K562 (cell line): ENCODE results near the gene HDHD3. TPM values are rescaled to one million over a fixed set of nuclear protein-coding genes. Genes with fewer than 3 reads are reported as not detected.

Experiments
- CC2D1A ChIP-seq: fragments of 450-650 bp; IDR thresholded peaks from 2 replicates; pipeline ENCODE4 v1.6.1; 2017; ENCODE audit warnings: mild to moderate bottlenecking
- CREM ChIP-seq: IDR thresholded peaks from 2 replicates; pipeline ENCODE4 v1.6.1; 2014; ENCODE audit warnings: antibody characterized with exemption, low read depth
- FOSL1 ChIP-seq: fragments of 200-800 bp; sonication (Bioruptor generic); conservative IDR thresholded peaks from 2 replicates; pipeline ENCODE4 v1.6.1; 2016; ENCODE audit warnings: missing genetic modification characterization, missing compliant biosample characterization
- FOXA1 ChIP-seq: fragments of 450-650 bp; IDR thresholded peaks from 2 replicates; pipeline ENCODE4 v1.6.1; 2016; ENCODE audit warnings: mild to moderate bottlenecking, borderline replicate concordance
- JUND ChIP-seq, 2 experiments: IDR thresholded peaks; 2 replicates in 1 of 2; 3 replicates in 1 of 2; pipeline ENCODE4 v1.6.1; 2011; ENCODE audit warnings: borderline replicate concordance in 2 of 2, low read depth in 2 of 2, low read length in 2 of 2, improper control_type of control experiment in 1 of 2, missing biosample characterization in 1 of 2, missing genetic modification characterization in 1 of 2, missing genetic modification reagents in 1 of 2
- KDM1A ChIP-seq, 2 experiments: fragments of 450-650 bp; IDR thresholded peaks; 2 replicates each; pipeline ENCODE4 v1.6.1; 2016; ENCODE audit warnings: mild to moderate bottlenecking in 2 of 2
- MAZ ChIP-seq, 2 experiments: fragments of 450-650 bp in 1 of 2; sonication (generic) in 1 of 2; formaldehyde crosslinking; IDR thresholded peaks in 1 of 2; conservative IDR thresholded peaks in 1 of 2; 2 replicates each; pipeline versions ENCODE4 v1.4.0 to v1.5.0; 2020; ENCODE audit warnings: mild to moderate bottlenecking in 1 of 2, missing genetic modification reagents in 1 of 2
- RAD21 ChIP-seq, 2 experiments: fragments of 250-450 bp in 1 of 2; fragments of 450-650 bp in 1 of 2; sonication (Bioruptor Pico) in 1 of 2; formaldehyde crosslinking in 1 of 2; IDR thresholded peaks in 1 of 2; conservative IDR thresholded peaks in 1 of 2; 2 replicates each; pipeline versions ENCODE4 v1.4.0 to v1.8.0; 2020 to 2022; ENCODE audit warnings: mild to moderate bottlenecking in 2 of 2, moderate library complexity in 1 of 2
- SAP30 ChIP-seq: fragments of 200-600 bp; sonication (generic); IDR thresholded peaks from 2 replicates; pipeline ENCODE4 v1.6.1; 2012; ENCODE audit warnings: borderline replicate concordance, low read depth, mild to moderate bottlenecking, moderate library complexity, low read length, control low read depth, inconsistent platforms; ENCODE audit not compliant: insufficient read depth, poor library complexity, severe bottlenecking
- SMC3 ChIP-seq: conservative IDR thresholded peaks from 2 replicates; pipeline ENCODE4 v1.6.1; 2011; ENCODE audit warnings: low read depth, low read length, improper control_type of control experiment; ENCODE audit not compliant: insufficient read depth
- ZNF311 ChIP-seq: fragments of 250-450 bp; sonication (Bioruptor Pico); IDR thresholded peaks from 2 replicates; pipeline ENCODE4 v1.4.0; 2020; ENCODE audit warnings: mild to moderate bottlenecking, moderate library complexity
- polyA plus RNA-seq, 8 experiments: library from polyadenylated mRNA; depleted of rRNA in 4 of 8; stranded (reverse) in 5 of 8; unstranded in 3 of 8; fragments of >200 nt; fragmentation: Nextera tagmentation in 2 of 8; fragmentation: Illumina TruSeq in 1 of 8; extraction: Ambion mirVana in 2 of 8; extraction: Trizol in 1 of 8; gene quantifications; 2 replicates each; pipeline versions ENCODE4 v1.2.1 to v1.2.3, GENCODE V29; 2011 to 2014; ENCODE audit warnings: inconsistent platforms in 1 of 8, missing spikeins in 1 of 8
- total RNA-seq, 7 experiments: library from RNA; depleted of rRNA in 6 of 7; stranded (reverse); fragments of >200 nt in 6 of 7; fragmentation: Illumina TruSeq in 2 of 7; extraction: Trizol in 2 of 7; gene quantifications; 2 replicates each; pipeline versions ENCODE4 v1.2.1 to v1.2.3, GENCODE V29; 2011 to 2021; ENCODE audit warnings: low replicate concordance in 1 of 7
- TF ChIP-seq, protein P1 (sequence below): fragments of 450-650 bp; formaldehyde crosslinking; IDR thresholded peaks from 2 replicates; pipeline ENCODE4 v1.4.0; 2020; ENCODE audit warnings: mild to moderate bottlenecking

HDHD3 gene
- total and polyA plus RNA-seq, 9 of the 15 experiments (the other 6 are each of a cell fraction or from before 2014, with no cell fraction given) = 1.1 to 19.1 (median 10.9) TPM

DNA sequence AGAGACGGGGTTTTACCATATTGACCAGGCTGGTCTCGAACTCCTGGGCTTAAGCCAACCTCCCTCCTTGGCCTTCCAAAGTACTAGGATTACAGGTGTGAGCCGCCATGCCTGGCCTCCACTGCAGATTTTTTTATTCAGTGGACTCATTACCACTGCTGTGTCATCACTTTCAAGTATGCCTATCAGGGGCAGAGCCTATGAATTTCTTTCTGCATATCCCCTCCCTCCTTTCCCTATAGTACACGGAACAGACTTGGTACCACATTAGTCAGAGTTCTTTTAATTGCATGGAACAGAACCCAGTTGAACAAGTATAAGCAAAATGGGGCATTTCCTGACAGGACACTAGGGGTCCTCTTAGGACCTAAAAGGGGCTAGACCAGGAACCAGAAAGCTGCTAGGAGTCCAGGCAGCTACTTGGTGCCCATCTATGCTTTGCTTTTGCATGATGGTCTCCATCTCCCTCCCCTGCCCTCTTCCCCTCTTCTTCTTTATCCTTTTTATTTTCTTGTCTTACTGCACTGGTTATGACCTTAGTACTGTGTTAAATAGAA lies 21.7 kb downstream of the HDHD3 start (continued):
- TF ChIP-seq, protein P1, sequence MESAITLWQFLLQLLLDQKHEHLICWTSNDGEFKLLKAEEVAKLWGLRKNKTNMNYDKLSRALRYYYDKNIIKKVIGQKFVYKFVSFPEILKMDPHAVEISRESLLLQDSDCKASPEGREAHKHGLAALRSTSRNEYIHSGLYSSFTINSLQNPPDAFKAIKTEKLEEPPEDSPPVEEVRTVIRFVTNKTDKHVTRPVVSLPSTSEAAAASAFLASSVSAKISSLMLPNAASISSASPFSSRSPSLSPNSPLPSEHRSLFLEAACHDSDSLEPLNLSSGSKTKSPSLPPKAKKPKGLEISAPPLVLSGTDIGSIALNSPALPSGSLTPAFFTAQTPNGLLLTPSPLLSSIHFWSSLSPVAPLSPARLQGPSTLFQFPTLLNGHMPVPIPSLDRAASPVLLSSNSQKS (CRISPR knock-in tag) = no peak
- TF ChIP-seq FOSL1 (tag) (no peak), RAD21 (CRISPR knock-in tag; conservative IDR thresholded peaks at IDR 0.05 in 1 of 2, IDR thresholded peaks at IDR 0.05 in 1 of 2) (peak; percentile 71 to 88), MAZ (CRISPR knock-in tag; conservative IDR thresholded peaks at IDR 0.05 in 1 of 2, IDR thresholded peaks at IDR 0.05 in 1 of 2) (0 out of 4 replicates have a peak, but pooled peaks of 1 of the 2 experiments have one; percentile 22), ZNF311 (CRISPR knock-in tag) (no peak), CC2D1A (0 out of 2 replicates have a peak, but pooled peaks have one; percentile 40), JUND (IDR thresholded peaks at IDR 0.05; ENCODE audit: borderline replicate concordance, low read depth, low read length) (peak; percentile 25; the same call in 1 of the 2 replicates), JUND (tag; IDR thresholded peaks at IDR 0.05; ENCODE audit: borderline replicate concordance, low read depth, low read length) (no peak), KDM1A (IDR thresholded peaks at IDR 0.05) (no peak), FOXA1 (no peak), SMC3 (peak; percentile 55; the same call in 1 of the 2 replicates), SAP30 (no peak), CREM (no peak)
